Calu3 (cell line): ENCODE results near the gene GNA12. TPM values are rescaled to one million over a fixed set of nuclear protein-coding genes. Genes with fewer than 3 reads are reported as not detected.

ENCODE experiments used
- BruUV-seq: library from RNA; stranded (reverse); fragments of 400-500 nt; replicated peaks from 2 replicates; lab custom pipeline; 2021; lab: Mats Ljungman, UMichigan
- CTCF ChIA-PET: fragments of 300-600 bp; sonication (Branson Sonifier 250); formaldehyde crosslinking; loops from one replicate; lab custom pipeline; 2022; ENCODE audit warnings: antibody characterized with exemption; lab: Charles Lee
- DNase-seq: peaks from one replicate; pipeline ENCODE4 v3.0.0; 2022
- H3K27ac Mint-ChIP-seq: one replicate; pipeline ENCODE4 v1.8.0; 2022; ENCODE audit warnings: mixed read lengths; ENCODE audit not compliant: unreplicated experiment
- H3K27me3 Mint-ChIP-seq: one replicate; pipeline ENCODE4 v1.8.0; 2022; ENCODE audit warnings: mixed read lengths; ENCODE audit not compliant: unreplicated experiment
- H3K36me3 Mint-ChIP-seq: one replicate; pipeline ENCODE4 v1.8.0; 2022; ENCODE audit warnings: mild to moderate bottlenecking, moderate library complexity, mixed read lengths; ENCODE audit not compliant: insufficient read depth, unreplicated experiment
- H3K4me1 Mint-ChIP-seq: one replicate; pipeline ENCODE4 v1.8.0; 2022; ENCODE audit warnings: mild to moderate bottlenecking, low read depth, mixed read lengths; ENCODE audit not compliant: unreplicated experiment
- H3K4me3 Mint-ChIP-seq: one replicate; pipeline ENCODE4 v1.8.0; 2022; ENCODE audit warnings: mild to moderate bottlenecking, low read depth, moderate library complexity, mixed read lengths; ENCODE audit not compliant: unreplicated experiment
- H3K9me3 Mint-ChIP-seq: one replicate; pipeline ENCODE4 v1.8.0; 2022; ENCODE audit warnings: low read depth, mixed read lengths; ENCODE audit not compliant: unreplicated experiment
- intact Hi-C: fragments of 100-400 bp; cut with micrococcal nuclease; formaldehyde crosslinking; loops from one replicate; pipeline ENCODE4 v1.10.0; 2022; ENCODE audit not compliant: unreplicated experiment
- total RNA-seq: library from RNA; stranded (reverse); gene quantifications from 2 replicates; pipeline ENCODE4 v1.2.3, GENCODE V29; 2022
- TF ChIP-seq, protein P1 (sequence below): fragments of 200-600 bp; IDR thresholded peaks from one replicate; pipeline ENCODE4 v1.8.0; 2022; ENCODE audit warnings: antibody characterized with exemption; ENCODE audit not compliant: unreplicated experiment

Gene GNA12
- total RNA-seq, 1 experiment from 2014 or later: 78.3 TPM

DNA sequence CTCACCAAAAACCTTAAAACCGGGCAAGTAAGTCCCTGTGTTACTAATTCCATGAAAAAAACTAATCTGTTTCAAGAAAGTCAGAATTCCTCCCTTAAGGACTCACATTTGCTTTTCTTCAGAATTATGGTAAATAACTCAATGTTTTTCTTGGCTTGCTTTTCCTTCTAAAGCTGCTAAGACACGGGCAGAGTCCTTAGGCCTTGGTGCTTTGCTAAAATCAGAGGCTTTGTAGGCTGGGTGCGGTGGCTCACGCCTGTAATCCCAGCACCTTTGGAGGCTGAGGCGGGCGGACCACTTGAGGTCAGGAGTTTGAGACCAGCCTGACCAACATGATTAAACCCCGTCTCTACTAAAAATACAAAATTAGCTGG lies 32.0 kb downstream of the GNA12 start:
- Mint-ChIP-seq H3K4me1 (peaks cover 54% of the 10 kb centered on the region), H3K4me3 (no peak overlapping the region), H3K36me3 (no peaks in the 10 kb centered on the region), H3K9me3 (no peaks in the 10 kb centered on the region), H3K27me3 (no peaks in the 10 kb centered on the region), H3K27ac (no peak overlapping the region)
- DNase-seq: no peak
- TF ChIP-seq, protein P1, sequence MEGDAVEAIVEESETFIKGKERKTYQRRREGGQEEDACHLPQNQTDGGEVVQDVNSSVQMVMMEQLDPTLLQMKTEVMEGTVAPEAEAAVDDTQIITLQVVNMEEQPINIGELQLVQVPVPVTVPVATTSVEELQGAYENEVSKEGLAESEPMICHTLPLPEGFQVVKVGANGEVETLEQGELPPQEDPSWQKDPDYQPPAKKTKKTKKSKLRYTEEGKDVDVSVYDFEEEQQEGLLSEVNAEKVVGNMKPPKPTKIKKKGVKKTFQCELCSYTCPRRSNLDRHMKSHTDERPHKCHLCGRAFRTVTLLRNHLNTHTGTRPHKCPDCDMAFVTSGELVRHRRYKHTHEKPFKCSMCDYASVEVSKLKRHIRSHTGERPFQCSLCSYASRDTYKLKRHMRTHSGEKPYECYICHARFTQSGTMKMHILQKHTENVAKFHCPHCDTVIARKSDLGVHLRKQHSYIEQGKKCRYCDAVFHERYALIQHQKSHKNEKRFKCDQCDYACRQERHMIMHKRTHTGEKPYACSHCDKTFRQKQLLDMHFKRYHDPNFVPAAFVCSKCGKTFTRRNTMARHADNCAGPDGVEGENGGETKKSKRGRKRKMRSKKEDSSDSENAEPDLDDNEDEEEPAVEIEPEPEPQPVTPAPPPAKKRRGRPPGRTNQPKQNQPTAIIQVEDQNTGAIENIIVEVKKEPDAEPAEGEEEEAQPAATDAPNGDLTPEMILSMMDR: no peak
- no TSS peak for BruUV-seq
- CTCF ChIA-PET: no interaction called here
- intact Hi-C loops: no loop called here

DNA sequence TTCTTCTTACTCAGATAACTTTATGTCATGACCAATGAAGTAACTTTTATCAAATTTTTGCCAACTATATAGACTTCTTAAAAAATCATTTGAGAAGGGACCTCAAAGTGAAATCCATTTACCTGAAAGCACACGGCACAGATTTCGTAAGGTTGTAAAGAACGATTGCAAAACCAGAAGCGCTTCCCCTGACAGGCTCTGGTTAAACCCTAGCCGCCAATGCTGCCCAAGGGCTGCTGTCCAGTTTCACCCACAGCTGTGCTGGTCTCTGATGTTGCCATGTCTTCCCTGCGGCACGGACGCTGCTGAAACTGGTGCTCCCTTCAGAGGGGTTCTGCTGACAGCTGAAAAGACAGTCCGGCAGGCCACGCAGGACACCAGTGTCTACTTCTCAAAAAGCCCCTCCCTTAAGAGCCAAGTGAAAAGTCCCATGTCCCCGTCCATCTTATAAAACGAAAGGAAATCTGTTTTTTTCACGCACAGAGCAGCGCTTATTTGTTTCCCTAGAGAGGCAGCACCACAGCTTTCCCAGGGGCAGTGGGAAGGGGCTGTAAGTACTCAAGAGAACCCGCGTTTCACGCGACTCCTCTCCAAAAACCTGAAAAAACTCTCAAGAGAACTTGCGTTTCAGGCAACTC lies 32.5 kb downstream of the GNA12 start:
- BruUV-seq: no TSS peak
- Mint-ChIP-seq H3K9me3 (no peaks in the 10 kb centered on the region), H3K27ac (no peak overlapping the region), H3K27me3 (no peaks in the 10 kb centered on the region), H3K36me3 (no peaks in the 10 kb centered on the region), H3K4me1 (peaks cover 54% of the 10 kb centered on the region), H3K4me3 (no peak overlapping the region)
- TF ChIP-seq, protein P1: no peak
- intact Hi-C loops: no loop called here
- no peak for DNase-seq
- CTCF ChIA-PET: no interaction called here

DNA sequence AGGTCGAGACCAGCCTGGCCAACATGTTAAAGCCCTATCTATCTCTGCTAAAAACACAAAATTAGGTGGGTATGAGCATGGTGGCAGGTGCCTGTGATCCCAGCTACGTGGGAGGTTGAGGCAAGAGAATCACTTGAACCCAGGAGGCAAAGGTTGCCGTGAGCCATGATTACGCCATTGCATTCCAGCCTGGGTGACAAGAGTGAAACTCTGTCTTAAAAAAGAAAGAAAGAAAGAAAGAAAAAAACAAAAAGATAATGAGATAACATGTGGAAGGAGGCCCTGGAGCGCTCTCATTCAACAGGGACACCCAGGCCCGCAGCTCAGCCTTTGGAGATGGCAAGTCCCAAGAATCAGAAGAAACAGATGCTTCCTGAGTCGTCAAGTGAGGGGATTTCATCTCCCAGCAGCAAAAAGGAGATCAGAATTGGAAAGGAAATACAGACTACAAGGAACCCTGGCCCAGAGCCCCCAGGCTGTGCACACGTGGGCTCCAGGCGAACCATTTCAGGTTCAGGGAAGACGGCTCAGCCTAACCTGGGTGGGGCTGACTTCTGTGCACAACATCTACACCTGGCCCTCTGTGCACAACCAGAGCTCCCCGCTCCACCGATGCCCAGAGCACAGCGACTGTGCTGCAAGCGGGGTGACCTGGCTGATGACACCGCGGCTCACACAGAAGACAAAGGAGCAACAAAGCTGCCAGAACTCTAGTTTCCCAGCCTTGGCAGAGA lies 33.3 kb downstream of the GNA12 start:
- H3K4me3 Mint-ChIP-seq: no peak overlapping the region
- H3K36me3 Mint-ChIP-seq: no peaks in the 10 kb centered on the region
- DNase-seq: no peak
- H3K4me1 Mint-ChIP-seq: peaks cover 53% of the 10 kb centered on the region
- no peak overlapping the region for H3K27ac Mint-ChIP-seq
- TF ChIP-seq, protein P1: no peak
- CTCF ChIA-PET: no interaction called here
- intact Hi-C loops: no loop called here
- no peaks in the 10 kb centered on the region for H3K27me3 Mint-ChIP-seq
- BruUV-seq: no TSS peak
- H3K9me3 Mint-ChIP-seq: no peaks in the 10 kb centered on the region

DNA sequence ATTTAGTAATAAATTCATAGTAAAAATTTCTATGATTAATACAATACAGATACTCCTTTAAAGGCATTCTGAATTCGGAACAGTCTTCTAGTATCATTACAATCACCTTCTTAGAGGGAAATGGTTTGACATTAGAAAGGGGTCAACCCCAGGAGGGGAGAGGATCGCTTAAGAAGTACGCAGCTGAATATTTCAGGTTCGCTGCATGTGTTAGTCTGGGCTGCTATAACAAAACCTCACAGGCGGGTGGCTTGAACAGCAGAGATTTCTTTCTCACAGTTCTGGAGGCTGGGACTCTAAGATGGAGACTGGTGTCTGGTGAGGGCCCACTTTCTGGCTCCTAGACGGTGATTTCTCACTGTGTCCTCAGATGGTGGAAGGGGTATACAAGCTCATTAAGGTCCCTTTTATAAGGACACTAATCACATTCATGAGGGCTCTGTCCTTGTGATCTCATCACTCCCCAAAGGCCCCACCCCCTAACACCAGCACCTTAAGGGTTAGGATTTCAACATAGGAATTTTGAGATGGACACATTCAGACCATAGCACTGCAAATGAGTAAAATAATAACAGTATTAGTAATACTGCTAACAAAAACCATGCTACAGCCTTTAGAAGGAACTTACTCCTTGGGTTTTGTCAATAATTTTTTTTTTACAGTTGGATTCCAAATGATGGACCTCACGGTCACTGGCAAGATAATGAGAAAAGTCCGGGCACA lies 34.0 kb downstream of the GNA12 start:
- Mint-ChIP-seq H3K4me3 (no peak overlapping the region), H3K27ac (no peak overlapping the region), H3K9me3 (no peaks in the 10 kb centered on the region), H3K36me3 (no peaks in the 10 kb centered on the region), H3K27me3 (no peaks in the 10 kb centered on the region), H3K4me1 (peaks cover 45% of the 10 kb centered on the region)
- BruUV-seq: no TSS peak
- intact Hi-C loops: no loop called here
- TF ChIP-seq, protein P1: no peak
- no peak for DNase-seq
- CTCF ChIA-PET: interaction anchor here (0.6 kb wide), 1 partner anchor 14 kb away, joined by 3 read pairs; no protein-coding TSS in a partner anchor
